ENCODE results near the gene PTPRM.

DNA sequence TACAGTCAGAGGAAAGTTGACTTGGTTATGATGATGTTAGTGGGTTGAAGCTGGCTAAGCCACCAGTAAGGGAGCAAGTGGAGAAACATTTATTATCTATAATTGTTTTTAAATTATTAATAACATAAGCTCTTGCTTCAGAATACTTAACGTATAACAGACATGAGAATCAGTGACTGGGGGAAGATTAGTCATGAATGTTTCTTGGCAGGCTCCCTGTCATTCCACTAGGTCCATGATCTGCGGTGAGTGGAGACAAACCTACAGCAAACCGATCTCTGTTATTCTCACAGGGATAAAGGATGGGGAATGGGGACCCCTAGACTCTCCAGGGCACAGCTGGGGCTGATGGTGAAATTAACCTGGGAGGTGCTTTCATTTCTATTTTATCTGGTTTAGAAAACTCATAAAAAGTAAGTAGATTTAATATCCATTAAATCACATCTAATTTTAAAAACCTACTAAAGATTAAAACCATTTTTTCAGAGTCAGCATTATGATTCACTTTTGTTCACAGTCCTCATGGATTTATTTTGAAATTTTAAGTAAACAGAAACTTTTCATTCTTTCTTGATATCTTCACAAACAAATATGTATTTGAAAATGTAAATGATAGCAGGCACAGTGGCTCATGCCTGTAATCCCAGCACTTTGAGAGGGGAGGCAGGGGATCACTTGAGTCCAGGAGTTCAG is 420.3 kb downstream of the PTPRM start:
- TF ChIP-seq CTCF (optimal IDR thresholded peaks at IDR 0.05 in 1 of 3, IDR thresholded peaks at IDR 0.05 in 1 of 3, conservative IDR thresholded peaks at IDR 0.05 in 1 of 3; ENCODE audit: extremely low read depth in 1 of 3, insufficient read depth in 2 of 3, low read length in 3 of 3) (no peak), EZH2 (IDR thresholded peaks at IDR 0.05; ENCODE audit: low read length) (no peak)
